Esophagus squamous epithelium (tissue), 4 donors: ENCODE measurements around the gene C2CD4C.
"Not testable (repeated sequence)": the region's sequence is repeated elsewhere in the genome, so short reads cannot be mapped to it uniquely, and the experiment has no call there.

ENCODE experiments used
- POLR2A ChIP-seq, 4 donors: fragments of 450-650 bp; IDR thresholded peaks; one replicate each; pipeline ENCODE4 v1.6.1; 2017; ENCODE audit warnings: antibody characterized with exemption in 4 of 4, mild to moderate bottlenecking in 4 of 4, moderate library complexity in 3 of 4
- TF ChIP-seq, protein P1 (sequence below), 6 experiments: fragments of 450-650 bp in 4 of 6; fragments of 200-600 bp in 2 of 6; sonication (generic) in 2 of 6; IDR thresholded peaks; one replicate each; pipeline ENCODE4 v1.5.1; 2016 to 2019; ENCODE audit warnings: antibody characterized with exemption in 6 of 6, mild to moderate bottlenecking in 4 of 6, moderate library complexity in 4 of 6

DNA sequence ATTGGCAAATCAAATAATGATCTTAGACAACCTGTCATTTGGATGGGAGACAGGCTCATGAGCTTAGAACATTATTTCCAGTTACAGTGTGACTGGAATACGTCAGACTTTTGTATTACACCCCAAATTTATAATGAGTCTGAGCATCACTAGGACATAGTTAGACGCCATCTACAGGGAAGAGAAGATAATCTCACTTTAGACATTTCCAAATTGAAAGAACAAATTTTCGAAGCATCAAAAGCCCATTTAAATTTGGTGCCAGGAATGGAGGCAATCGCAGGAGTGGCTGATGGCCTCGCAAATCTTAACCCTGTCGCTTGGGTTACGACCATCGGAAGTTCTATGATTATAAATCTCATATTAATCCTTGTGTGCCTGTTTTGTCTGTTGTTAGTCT lies 22.8 kb downstream of the C2CD4C start:
- TF ChIP-seq, protein P1, sequence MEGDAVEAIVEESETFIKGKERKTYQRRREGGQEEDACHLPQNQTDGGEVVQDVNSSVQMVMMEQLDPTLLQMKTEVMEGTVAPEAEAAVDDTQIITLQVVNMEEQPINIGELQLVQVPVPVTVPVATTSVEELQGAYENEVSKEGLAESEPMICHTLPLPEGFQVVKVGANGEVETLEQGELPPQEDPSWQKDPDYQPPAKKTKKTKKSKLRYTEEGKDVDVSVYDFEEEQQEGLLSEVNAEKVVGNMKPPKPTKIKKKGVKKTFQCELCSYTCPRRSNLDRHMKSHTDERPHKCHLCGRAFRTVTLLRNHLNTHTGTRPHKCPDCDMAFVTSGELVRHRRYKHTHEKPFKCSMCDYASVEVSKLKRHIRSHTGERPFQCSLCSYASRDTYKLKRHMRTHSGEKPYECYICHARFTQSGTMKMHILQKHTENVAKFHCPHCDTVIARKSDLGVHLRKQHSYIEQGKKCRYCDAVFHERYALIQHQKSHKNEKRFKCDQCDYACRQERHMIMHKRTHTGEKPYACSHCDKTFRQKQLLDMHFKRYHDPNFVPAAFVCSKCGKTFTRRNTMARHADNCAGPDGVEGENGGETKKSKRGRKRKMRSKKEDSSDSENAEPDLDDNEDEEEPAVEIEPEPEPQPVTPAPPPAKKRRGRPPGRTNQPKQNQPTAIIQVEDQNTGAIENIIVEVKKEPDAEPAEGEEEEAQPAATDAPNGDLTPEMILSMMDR (IDR thresholded peaks at IDR 0.05) = peak in 1 of 6 experiments; percentile 13
- not testable (repeated sequence) for TF ChIP-seq POLR2A (IDR thresholded peaks at IDR 0.05)
